NCI-H1105 (cell line): ENCODE measurements around the gene SGPP2.
A peak's percentile ranks its signal among the peaks of the same experiment; 100 is the strongest.
"Not testable (repeated sequence)": the region's sequence is repeated elsewhere in the genome, so short reads cannot be mapped to it uniquely, and the experiment has no call there.

Experiments used
- DNase-seq: peaks from one replicate; lab custom pipeline; 2025; lab: John Stamatoyannopoulos, UW

Gene SGPP2, protein sequence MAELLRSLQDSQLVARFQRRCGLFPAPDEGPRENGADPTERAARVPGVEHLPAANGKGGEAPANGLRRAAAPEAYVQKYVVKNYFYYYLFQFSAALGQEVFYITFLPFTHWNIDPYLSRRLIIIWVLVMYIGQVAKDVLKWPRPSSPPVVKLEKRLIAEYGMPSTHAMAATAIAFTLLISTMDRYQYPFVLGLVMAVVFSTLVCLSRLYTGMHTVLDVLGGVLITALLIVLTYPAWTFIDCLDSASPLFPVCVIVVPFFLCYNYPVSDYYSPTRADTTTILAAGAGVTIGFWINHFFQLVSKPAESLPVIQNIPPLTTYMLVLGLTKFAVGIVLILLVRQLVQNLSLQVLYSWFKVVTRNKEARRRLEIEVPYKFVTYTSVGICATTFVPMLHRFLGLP

GRCh38 chr2:222424276-222424728 is at the start of gene SGPP2:
TSS of gene SGPP2 (plus strand) at chr2:222424543. CDS start at chr2:222424603, 60 bp downstream.
- peak; percentile 29 for DNase-seq

DNA sequence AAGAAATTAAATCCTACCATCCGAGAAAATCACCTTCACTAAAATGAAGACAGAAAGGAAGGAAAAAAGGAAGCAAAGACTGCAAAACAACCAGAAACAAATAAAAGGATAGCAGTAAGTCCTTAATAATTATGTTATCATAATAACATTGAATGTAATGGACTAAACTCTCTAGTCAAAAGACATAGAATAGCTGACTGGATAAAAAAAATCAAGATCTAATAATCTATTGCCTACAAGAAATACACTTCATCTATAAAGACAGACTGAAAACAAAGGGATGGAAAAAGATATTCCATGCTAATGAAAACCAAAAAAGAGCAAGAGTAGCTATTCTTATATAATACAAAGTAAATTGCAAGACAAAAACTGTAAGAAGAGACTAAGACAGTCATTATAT is 48.5 kb upstream of the SGPP2 start:
- DNase-seq, result no peak

- no peak for DNase-seq
Measured at GRCh38 chr2:222380456-222380855, 43.9 kb upstream of the SGPP2 start.

GRCh38 chr2:222381566-222381965 is 42.8 kb upstream of the SGPP2 start:
- DNase-seq, result no peak

GRCh38 chr2:222383255-222383654 is 41.1 kb upstream of the SGPP2 start:
- no peak for DNase-seq

GRCh38 chr2:222391743-222392285 is 32.5 kb upstream of the SGPP2 start:
- no peak for DNase-seq

DNA sequence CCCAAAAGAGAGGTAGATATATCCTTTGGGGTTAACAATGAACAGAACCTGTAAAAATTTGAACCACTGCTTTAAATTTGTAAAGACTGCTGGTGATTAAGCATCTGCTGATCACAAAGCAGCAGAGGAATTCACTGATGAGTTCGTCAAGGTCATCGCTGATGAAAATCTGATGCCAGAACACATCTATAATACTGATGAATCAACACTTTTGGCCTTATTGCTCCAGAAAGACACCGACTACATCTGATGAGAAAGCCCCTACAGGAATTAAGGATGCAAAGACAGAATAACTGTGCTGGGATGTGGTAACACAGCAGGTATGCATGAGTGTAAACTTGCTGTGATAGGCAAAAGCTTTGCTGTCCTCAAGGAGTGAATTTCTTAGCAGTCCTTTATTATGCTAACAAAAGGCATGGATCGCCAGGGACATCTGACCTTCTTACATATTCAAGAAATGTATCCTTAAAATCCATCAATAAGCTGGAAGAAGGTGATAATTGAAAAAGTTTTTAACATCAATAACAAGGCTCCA is 30.5 kb upstream of the SGPP2 start:
- no peak for DNase-seq

DNA sequence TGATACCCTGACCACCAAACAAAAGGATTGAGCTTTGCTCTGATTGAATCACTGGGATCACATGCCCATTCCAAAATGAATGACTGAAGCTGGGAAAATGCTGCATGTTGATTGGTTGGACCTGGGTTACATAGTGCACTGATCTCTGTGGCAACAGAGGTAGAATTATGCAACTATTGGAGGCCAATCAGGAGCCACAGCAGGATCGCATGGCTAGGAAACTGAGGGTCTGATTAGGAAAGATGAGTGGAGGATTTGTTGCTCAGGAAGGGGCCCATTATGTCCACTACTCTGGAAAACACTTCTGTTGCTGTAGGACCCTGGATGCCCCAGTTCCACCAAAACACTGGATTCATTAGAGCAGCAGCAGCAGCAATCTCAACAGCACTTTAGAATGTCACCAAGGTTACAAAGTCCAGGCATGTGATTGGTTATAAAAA is 25.9 kb upstream of the SGPP2 start:
- peak; percentile 68 for DNase-seq

- DNase-seq, result peak; percentile 77
Measured at GRCh38 chr2:222399038-222399783, 25.1 kb upstream of the SGPP2 start.

- DNase-seq, result no peak
Measured at GRCh38 chr2:222404151-222404905, 20.0 kb upstream of the SGPP2 start.

DNA sequence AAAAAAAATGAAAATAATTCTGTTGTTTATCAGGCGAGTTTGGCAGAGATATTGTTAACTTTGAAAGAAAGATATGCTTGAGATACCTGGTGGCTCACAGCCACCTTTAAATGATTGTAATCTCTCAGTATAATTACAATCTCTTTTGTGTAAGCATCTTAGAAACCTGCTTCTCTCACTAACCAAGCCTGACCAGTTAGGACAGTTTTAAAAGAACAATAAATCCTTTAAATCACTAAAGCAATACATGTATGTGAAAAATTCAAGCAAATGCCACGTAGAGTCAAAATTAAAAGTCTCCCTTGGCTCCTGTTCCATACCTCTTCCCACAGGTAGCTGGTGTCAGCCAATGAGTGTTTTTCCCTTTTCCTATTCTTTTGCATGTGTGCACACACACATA is 15.7 kb upstream of the SGPP2 start:
- no peak for DNase-seq

DNA sequence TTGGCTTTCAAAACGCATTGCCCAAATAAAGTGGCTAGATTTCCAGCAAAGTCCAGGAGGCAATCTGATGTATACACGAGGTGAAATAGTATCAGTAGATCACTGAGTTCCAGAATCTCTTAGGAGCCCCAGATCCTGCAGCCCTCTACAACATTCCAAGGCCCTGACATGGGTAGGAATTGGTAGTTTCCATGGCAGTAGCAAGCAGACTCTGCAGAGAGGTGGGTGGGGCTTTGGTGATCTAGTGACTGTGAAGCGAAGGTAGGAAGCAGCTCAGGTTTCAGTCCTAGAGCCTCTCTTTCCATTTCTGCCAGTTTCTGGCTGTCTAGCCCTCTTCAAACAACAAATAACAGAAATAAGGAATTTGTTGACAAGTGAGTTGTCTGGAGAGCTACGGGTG is 13.8 kb upstream of the SGPP2 start:
- no peak for DNase-seq

GRCh38 chr2:222412334-222412733 is 12.0 kb upstream of the SGPP2 start:
- DNase-seq, result not testable (repeated sequence)

DNA sequence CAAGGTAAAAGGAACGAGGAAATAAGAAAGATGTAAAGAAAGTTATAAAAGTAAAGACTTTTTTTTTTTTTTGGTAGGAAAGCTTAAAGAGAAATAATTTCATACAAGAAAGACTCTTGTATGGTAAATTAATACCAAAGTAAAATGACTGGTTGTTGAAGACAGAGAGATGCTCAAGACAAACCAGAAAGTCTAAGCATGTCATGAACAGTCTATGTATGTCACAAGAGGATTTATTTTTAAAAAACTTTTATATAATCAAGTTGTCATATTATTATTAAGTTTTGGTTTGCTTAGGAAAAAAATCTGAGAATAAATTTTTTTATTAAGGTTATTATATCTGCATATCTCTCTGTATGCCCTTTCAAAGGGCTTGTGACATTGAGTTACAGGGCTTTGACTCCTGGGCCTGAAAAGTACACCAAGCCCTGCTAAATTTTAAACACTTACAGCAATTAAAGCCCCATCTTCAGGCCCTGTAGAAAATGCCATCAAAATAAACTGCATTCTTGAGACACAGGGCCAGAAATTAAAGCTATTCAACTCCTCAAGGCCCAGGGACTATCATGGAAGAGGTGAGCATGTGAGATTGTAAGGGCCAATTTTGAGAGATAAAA is 10.9 kb upstream of the SGPP2 start:
- no peak for DNase-seq

- DNase-seq, result no peak
Measured at GRCh38 chr2:222418739-222419138, 5.6 kb upstream of the SGPP2 start.

DNA sequence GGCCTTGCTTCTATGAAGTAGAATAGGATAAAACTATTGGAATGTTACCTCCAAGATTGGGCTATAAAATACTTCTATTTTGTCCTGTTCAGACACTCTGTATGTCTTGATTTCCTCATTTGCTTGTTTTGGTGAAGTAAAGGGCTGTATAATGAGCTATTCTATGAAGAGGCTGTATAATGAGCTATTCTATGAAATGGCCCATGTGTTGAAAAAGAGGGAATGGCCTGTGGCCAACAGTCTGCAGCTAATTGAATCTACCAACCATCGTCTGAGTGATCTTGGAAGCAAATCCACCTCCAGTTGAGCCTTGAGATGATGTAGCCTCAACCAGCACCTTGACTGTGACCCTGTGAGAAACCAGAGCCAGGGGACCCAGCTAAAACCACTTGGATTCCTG is 3.8 kb upstream of the SGPP2 start:
- DNase-seq, result no peak

DNA sequence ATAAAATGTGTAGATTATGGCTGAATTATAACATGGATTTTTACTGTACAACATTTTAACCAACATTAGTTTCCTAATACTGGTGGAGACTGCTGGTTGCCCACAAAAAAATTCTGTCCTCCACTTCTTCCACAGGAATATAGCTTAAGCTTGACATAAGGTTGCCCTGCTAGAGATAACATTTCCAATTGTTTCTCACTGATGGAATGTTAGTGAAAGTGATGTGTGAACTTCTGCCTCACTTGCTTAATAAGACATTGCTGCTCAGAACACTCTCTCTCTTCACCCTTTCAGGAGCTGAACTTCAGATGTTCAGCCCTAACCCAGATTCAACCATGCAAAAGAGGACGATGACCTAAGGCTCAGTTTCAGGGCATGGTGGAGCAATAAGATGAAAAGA is 2.7 kb upstream of the SGPP2 start:
- no peak for DNase-seq

DNA sequence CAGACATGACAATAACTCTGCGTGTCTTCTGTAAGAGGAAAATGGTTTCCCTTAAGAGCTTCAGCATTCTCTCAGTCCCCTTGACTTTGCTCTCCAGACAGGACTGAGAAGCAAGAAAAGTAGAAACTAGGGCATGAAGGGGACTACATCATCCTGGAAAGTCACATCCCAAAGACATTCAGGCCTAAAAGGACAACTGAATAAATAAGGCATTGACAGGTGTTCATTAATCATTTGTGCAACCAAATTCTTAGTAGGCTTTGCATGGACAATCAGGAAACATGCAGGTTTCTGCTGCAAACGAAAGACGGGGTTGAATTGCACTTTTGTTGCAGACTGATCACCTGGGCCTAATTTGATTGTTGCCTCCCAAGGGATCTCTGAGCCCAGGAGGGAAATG is 1.2 kb upstream of the SGPP2 start:
- DNase-seq, result no peak

DNA sequence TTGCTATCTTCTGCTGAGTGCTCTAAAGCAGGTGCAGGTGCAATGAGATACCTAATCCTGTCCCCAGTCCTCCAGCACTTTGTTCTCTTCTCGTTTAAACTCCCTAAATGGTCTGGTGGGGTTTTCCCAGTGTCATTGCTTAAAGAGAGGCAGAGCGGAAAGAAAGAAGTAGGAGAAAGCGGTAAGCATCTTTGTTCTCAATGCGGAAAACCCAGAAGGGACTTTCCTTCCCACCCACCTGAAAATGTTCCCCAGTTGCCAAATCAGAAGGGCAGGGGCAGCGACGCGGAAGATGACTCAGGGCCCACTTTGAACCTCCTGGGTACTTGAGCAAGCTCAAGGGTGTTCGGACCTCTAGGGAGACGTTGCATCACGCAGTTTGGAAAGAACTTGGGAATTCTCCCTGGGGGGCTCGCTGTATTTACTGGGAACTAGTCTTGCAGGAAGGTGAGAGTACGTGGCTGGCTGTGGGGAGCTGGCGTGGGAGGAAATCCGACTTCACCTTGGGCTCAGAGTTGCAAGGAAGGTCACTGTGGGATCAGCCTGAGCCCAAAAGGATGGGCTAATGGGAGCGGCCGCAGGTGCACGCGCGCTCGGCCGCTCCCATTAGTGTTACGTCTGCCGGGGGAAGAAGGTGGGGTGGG is 589 bp upstream of the SGPP2 start:
- no peak for DNase-seq

GRCh38 chr2:222424729-222425671 is 657 bp downstream of the SGPP2 start:
- DNase-seq, result peak; percentile 40
